Ascending aorta (tissue), 2 donors: Measurements from ENCODE around the gene WDR72. TPM values are rescaled to one million over a fixed set of nuclear protein-coding genes. Genes with fewer than 3 reads are reported as not detected.

ENCODE experiments used
- DNase-seq, 2 donors: peaks; one replicate each; pipeline ENCODE4 v3.0.0-alpha.2; 2019; ENCODE audit warnings: low spot score in 2 of 2
- H3K27ac ChIP-seq, 2 donors: fragments of 200-600 bp; sonication (generic); one replicate each; pipeline ENCODE4 v1.5.1; 2016 to 2017; ENCODE audit warnings: mild to moderate bottlenecking in 1 of 2
- H3K27me3 ChIP-seq: fragments of 200-600 bp; sonication (generic); one replicate; pipeline ENCODE4 v1.5.1; 2017
- H3K36me3 ChIP-seq, 2 donors: fragments of 200-600 bp; sonication (generic); one replicate each; pipeline ENCODE4 v1.5.1; 2016
- H3K4me1 ChIP-seq, 2 donors: fragments of 200-600 bp; sonication (generic); one replicate each; pipeline ENCODE4 v1.5.1; 2016 to 2017; ENCODE audit warnings: mild to moderate bottlenecking in 1 of 2
- H3K4me3 ChIP-seq, 2 donors: fragments of 200-600 bp; sonication (generic); one replicate each; pipeline ENCODE4 v1.5.1; 2016 to 2017; ENCODE audit warnings: mild to moderate bottlenecking in 1 of 2
- H3K9me3 ChIP-seq, 2 donors: fragments of 200-600 bp; sonication (generic); one replicate each; pipeline ENCODE4 v1.5.1; 2016
- CTCF ChIP-seq, 3 experiments: fragments of 200-600 bp in 2 of 3; fragments of 450-650 bp in 1 of 3; sonication (generic) in 2 of 3; IDR thresholded peaks; one replicate each; pipeline ENCODE4 v1.5.1; 2016 to 2019; ENCODE audit warnings: antibody characterized with exemption in 3 of 3, mild to moderate bottlenecking in 1 of 3, moderate library complexity in 1 of 3
- intact Hi-C: fragments of 100-400 bp; cut with DNase I; formaldehyde crosslinking; loops from one replicate; pipeline ENCODE4 v1.15.1; 2023
- total RNA-seq: library from RNA; depleted of rRNA; stranded (reverse); fragments of >200 nt; gene quantifications from one replicate; pipeline ENCODE4 v1.1.0, GENCODE V29; 2016

Gene WDR72
- total RNA-seq, 1 donor from 2014 or later = not detected

- no peaks in the 10 kb centered on the region for H3K27me3 ChIP-seq
- no peak overlapping the region for H3K4me3 ChIP-seq
- no peak overlapping the region for H3K27ac ChIP-seq
- no peak for TF ChIP-seq CTCF (IDR thresholded peaks at IDR 0.05)
- H3K36me3 ChIP-seq = no peaks in the 10 kb centered on the region
- no peaks in the 10 kb centered on the region for H3K9me3 ChIP-seq
- DNase-seq = no peak
- H3K4me1 ChIP-seq = no peaks in the 10 kb centered on the region
- intact Hi-C loops = no loop called here
Measured at GRCh38 chr15:53527996-53528395, 231.5 kb downstream of the WDR72 start.

DNA sequence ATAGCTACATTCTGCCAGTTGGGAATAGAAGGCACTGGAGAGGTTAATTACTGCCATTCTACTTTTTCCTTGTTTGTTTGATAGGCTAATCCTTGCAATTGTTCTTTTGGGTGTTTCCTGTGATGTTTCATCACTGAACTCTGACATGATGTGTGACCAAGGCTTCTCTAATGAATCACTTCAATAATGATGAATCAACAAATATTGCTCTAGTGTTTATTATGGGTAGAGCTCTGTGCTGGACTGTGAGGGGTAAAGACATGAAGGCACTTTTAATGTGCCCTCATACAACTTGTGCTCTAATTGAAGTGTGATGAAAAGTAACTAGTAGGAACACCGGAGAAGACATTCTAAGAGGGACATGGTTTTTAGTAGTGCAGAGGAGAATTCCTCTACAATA, 233.6 kb downstream of the WDR72 start:
- intact Hi-C loops = no loop called here
- TF ChIP-seq CTCF (IDR thresholded peaks at IDR 0.05) = no peak
- Histone ChIP-seq H3K4me1 (no peaks in the 10 kb centered on the region), H3K9me3 (no peaks in the 10 kb centered on the region), H3K36me3 (no peaks in the 10 kb centered on the region), H3K27me3 (no peaks in the 10 kb centered on the region), H3K27ac (no peak overlapping the region), H3K4me3 (no peak overlapping the region)
- DNase-seq = no peak

DNA sequence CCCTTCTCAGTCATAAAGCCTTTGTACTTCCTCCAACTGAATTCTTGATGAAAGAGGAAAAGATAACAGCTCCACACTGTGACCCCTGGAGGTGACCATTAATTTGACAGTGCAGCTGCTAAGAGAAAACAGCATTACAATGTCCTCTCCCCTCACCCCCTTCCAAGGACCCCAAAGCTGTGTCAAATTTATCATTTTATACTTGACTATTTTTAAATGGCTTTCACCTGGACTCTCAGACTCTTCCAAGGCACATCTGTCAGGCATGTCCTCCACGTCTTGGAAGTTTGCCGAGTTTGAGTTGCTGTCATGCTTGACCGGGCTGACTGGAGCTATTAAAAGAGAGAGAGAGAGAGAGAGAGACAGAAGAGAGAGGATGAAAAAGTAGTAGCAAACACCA, 236.5 kb downstream of the WDR72 start:
- Histone ChIP-seq H3K27me3 (no peaks in the 10 kb centered on the region), H3K27ac (no peak overlapping the region), H3K4me1 (no peaks in the 10 kb centered on the region), H3K4me3 (no peak overlapping the region), H3K36me3 (no peaks in the 10 kb centered on the region), H3K9me3 (no peaks in the 10 kb centered on the region)
- no peak for TF ChIP-seq CTCF (IDR thresholded peaks at IDR 0.05)
- DNase-seq = no peak
- intact Hi-C loops = no loop called here

- no peaks in the 10 kb centered on the region for H3K27me3 ChIP-seq
- TF ChIP-seq CTCF (IDR thresholded peaks at IDR 0.05) = no peak
- intact Hi-C loops = no loop called here
- H3K27ac ChIP-seq = no peak overlapping the region
- no peaks in the 10 kb centered on the region for H3K36me3 ChIP-seq
- no peak for DNase-seq
- H3K9me3 ChIP-seq = no peaks in the 10 kb centered on the region
- no peak overlapping the region for H3K4me3 ChIP-seq
- H3K4me1 ChIP-seq = no peaks in the 10 kb centered on the region
Measured at GRCh38 chr15:53520996-53521395, 238.5 kb downstream of the WDR72 start.

- no peak for TF ChIP-seq CTCF (IDR thresholded peaks at IDR 0.05)
- intact Hi-C loops = no loop called here
- DNase-seq = no peak
Measured at GRCh38 chr15:53513431-53513830, 246.0 kb downstream of the WDR72 start.

GRCh38 chr15:53512029-53512428, 247.4 kb downstream of the WDR72 start:
- Histone ChIP-seq H3K4me3 (no peak overlapping the region), H3K36me3 (no peaks in the 10 kb centered on the region), H3K4me1 (no peaks in the 10 kb centered on the region), H3K9me3 (no peaks in the 10 kb centered on the region), H3K27me3 (no peaks in the 10 kb centered on the region), H3K27ac (no peak overlapping the region)
- DNase-seq = no peak
- TF ChIP-seq CTCF (IDR thresholded peaks at IDR 0.05) = no peak
- intact Hi-C loops = no loop called here

More at GRCh38 chr15:53513431-53513830, 246.0 kb downstream of the WDR72 start:
- Histone ChIP-seq H3K4me3 (no peak overlapping the region), H3K4me1 (no peaks in the 10 kb centered on the region), H3K36me3 (no peaks in the 10 kb centered on the region), H3K27me3 (no peaks in the 10 kb centered on the region), H3K9me3 (no peaks in the 10 kb centered on the region), H3K27ac (no peak overlapping the region)
